ENCODE results near the gene PHYHIPL.
A peak's percentile ranks its signal among the peaks of the same experiment; 100 is the strongest.

PHYHIPL gene

GRCh38 chr10:59176241-59177030 is at the start of gene PHYHIPL:
PHYHIPL (plus strand) TSS chr10:59176643; CDS start chr10:59176854, 211 bp downstream.
- DNase-seq = peak; percentile 16 to 88 (median 76)
- intact Hi-C loops (cut with DNase I) = loop anchor here (5.0 kb wide), 1 partner anchor 214 kb away; no protein-coding TSS in a partner anchor

- intact Hi-C loops (cut with DNase I) = no loop called here
- no peak for DNase-seq
Measured at GRCh38 chr10:59126991-59127390, 49.5 kb upstream of the PHYHIPL start.

GRCh38 chr10:59127991-59128390 is 48.5 kb upstream of the PHYHIPL start:
- peak in 2 of 42 donors; percentile 11 to 39 for DNase-seq
- intact Hi-C loops (cut with DNase I) = no loop called here

GRCh38 chr10:59129867-59130266 is 46.6 kb upstream of the PHYHIPL start:
- no peak for DNase-seq
- intact Hi-C loops (cut with DNase I) = no loop called here

GRCh38 chr10:59131666-59132065 is 44.8 kb upstream of the PHYHIPL start:
- intact Hi-C loops (cut with DNase I) = no loop called here
- DNase-seq = peak in 1 of 42 donors; percentile 24

- DNase-seq = no peak
- intact Hi-C loops (cut with DNase I) = no loop called here
Measured at GRCh38 chr10:59133841-59134593, 42.4 kb upstream of the PHYHIPL start.

GRCh38 chr10:59134785-59135184 is 41.7 kb upstream of the PHYHIPL start:
- intact Hi-C loops (cut with DNase I) = no loop called here
- DNase-seq = no peak

- intact Hi-C loops (cut with DNase I) = no loop called here
- no peak for DNase-seq
Measured at GRCh38 chr10:59135275-59135674, 41.2 kb upstream of the PHYHIPL start.

- DNase-seq = peak in 1 of 42 donors; percentile 12
- intact Hi-C loops (cut with DNase I) = no loop called here
Measured at GRCh38 chr10:59138052-59138451, 38.4 kb upstream of the PHYHIPL start.

- intact Hi-C loops (cut with DNase I) = no loop called here
Measured at GRCh38 chr10:59143544-59143943, 32.9 kb upstream of the PHYHIPL start.

GRCh38 chr10:59148701-59149100 is 27.7 kb upstream of the PHYHIPL start:
- intact Hi-C loops (cut with DNase I) = no loop called here
- no peak for DNase-seq

More at GRCh38 chr10:59143544-59143943, 32.9 kb upstream of the PHYHIPL start:
- DNase-seq = no peak

GRCh38 chr10:59155556-59155955 is 20.9 kb upstream of the PHYHIPL start:
- intact Hi-C loops (cut with DNase I) = no loop called here
- DNase-seq = no peak

GRCh38 chr10:59167512-59167911 is 8.9 kb upstream of the PHYHIPL start:
- no peak for DNase-seq
- intact Hi-C loops (cut with DNase I) = no loop called here

GRCh38 chr10:59172567-59172966 is 3.9 kb upstream of the PHYHIPL start:
- intact Hi-C loops (cut with DNase I) = no loop called here
- no peak for DNase-seq

- intact Hi-C loops (cut with DNase I) = no loop called here
Measured at GRCh38 chr10:59173414-59173813, 3.0 kb upstream of the PHYHIPL start.

GRCh38 chr10:59175538-59176240 is 754 bp upstream of the PHYHIPL start:
- DNase-seq = peak; percentile 14 to 81 (median 56)
- intact Hi-C loops (cut with DNase I) = loop anchor here (5.0 kb wide), 1 partner anchor 213 kb away; no protein-coding TSS in a partner anchor

More at GRCh38 chr10:59173414-59173813, 3.0 kb upstream of the PHYHIPL start:
- no peak for DNase-seq

GRCh38 chr10:59177031-59177797 is 771 bp downstream of the PHYHIPL start:
- peak; percentile 11 to 85 (median 67) for DNase-seq
- intact Hi-C loops (cut with DNase I) = loop anchor here (5.0 kb wide), 1 partner anchor 215 kb away; no protein-coding TSS in a partner anchor

GRCh38 chr10:59177836-59178235 is 1.4 kb downstream of the PHYHIPL start:
- no peak for DNase-seq
- intact Hi-C loops (cut with DNase I) = loop anchor here (5.0 kb wide), 1 partner anchor 216 kb away; no protein-coding TSS in a partner anchor

GRCh38 chr10:59179068-59179467 is 2.6 kb downstream of the PHYHIPL start:
- intact Hi-C loops (cut with DNase I) = loop anchor here (5.0 kb wide), 1 partner anchor 217 kb away; no protein-coding TSS in a partner anchor
- no peak for DNase-seq
